PC-3 (cell line): Measurements from ENCODE around the gene DNAJB2. TPM values are rescaled to one million over a fixed set of nuclear protein-coding genes. Genes with fewer than 3 reads are reported as not detected.

Experiments
- ATAC-seq: fragments of 200-7000 bp; cut with Tn5 transposase; 2 replicates; pipeline ENCODE4 v1.9.1; 2020; ENCODE audit warnings: mild to moderate bottlenecking, moderate library complexity
- BruUV-seq: library from RNA; stranded (reverse); fragments of 400-500 nt; replicated peaks from 2 replicates; lab custom pipeline; 2021; lab: Mats Ljungman, UMichigan
- CTCF ChIA-PET: fragments of 300-600 bp; sonication (Branson Sonifier 250); formaldehyde crosslinking; loops from one replicate; lab custom pipeline; 2022; ENCODE audit warnings: antibody characterized with exemption; lab: Charles Lee
- POLR2A ChIA-PET: fragments of 300-600 bp; sonication (Branson Sonifier 250); formaldehyde crosslinking; loops from one replicate; lab custom pipeline; 2022; ENCODE audit warnings: antibody characterized with exemption; ENCODE audit not compliant: unreplicated experiment; lab: Charles Lee
- DNase-seq: peaks from one replicate; pipeline ENCODE4 v3.0.0-alpha.2; 2015
- H2AFZ ChIP-seq: fragments of 300-600 bp; sonication (generic); 2 replicates; pipeline ENCODE4 v1.6.0; 2016; ENCODE audit warnings: antibody characterized with exemption, low read length
- H3F3A ChIP-seq: fragments of 300-600 bp; sonication (generic); one replicate; pipeline ENCODE4 v1.6.0; 2017; ENCODE audit warnings: antibody characterized with exemption, low read length, control low read depth, mild to moderate bottlenecking; ENCODE audit not compliant: unreplicated experiment
- H3K27ac ChIP-seq: fragments of 300-600 bp; sonication (generic); 2 replicates; pipeline ENCODE4 v1.5.1; 2016; ENCODE audit warnings: mild to moderate bottlenecking, low read length
- H3K27me3 ChIP-seq: fragments of 300-600 bp; sonication (generic); 2 replicates; pipeline ENCODE4 v1.6.1; 2016; ENCODE audit warnings: low read length, mixed read lengths
- H3K36me3 ChIP-seq: fragments of 300-600 bp; sonication (generic); 2 replicates; pipeline ENCODE4 v1.6.1; 2016; ENCODE audit warnings: low read depth, mixed run types, low read length, mixed read lengths
- H3K4me1 ChIP-seq: fragments of 300-600 bp; sonication (generic); 2 replicates; pipeline ENCODE4 v1.5.1; 2016; ENCODE audit warnings: low read length; ENCODE audit not compliant: insufficient read depth
- H3K4me2 ChIP-seq: fragments of 300-600 bp; sonication (generic); 2 replicates; pipeline ENCODE4 v1.6.0; 2016; ENCODE audit warnings: low read length
- H3K4me3 ChIP-seq: fragments of 300-600 bp; sonication (generic); 2 replicates; pipeline ENCODE4 v1.5.1; 2016; ENCODE audit warnings: mild to moderate bottlenecking, low read length, mixed read lengths
- H3K79me2 ChIP-seq: fragments of 300-600 bp; sonication (generic); 2 replicates; pipeline ENCODE4 v1.6.1; 2017; ENCODE audit warnings: low read length, mixed read lengths
- H3K9ac ChIP-seq: fragments of 300-600 bp; sonication (generic); 2 replicates; pipeline ENCODE4 v1.6.0; 2016; ENCODE audit warnings: mild to moderate bottlenecking, low read length
- H3K9me2 ChIP-seq: fragments of 300-600 bp; sonication (generic); replicated peaks from 2 replicates; pipeline ENCODE4 v1.6.1; 2016; ENCODE audit warnings: mixed run types, low read length, mixed read lengths
- H3K9me3 ChIP-seq: fragments of 300-600 bp; sonication (generic); 2 replicates; pipeline ENCODE4 v1.6.1; 2016; ENCODE audit warnings: low read length, mixed read lengths
- H4K20me1 ChIP-seq: fragments of 300-600 bp; sonication (generic); 2 replicates; pipeline ENCODE4 v1.6.1; 2016; ENCODE audit warnings: low read length, mixed read lengths
- CTCF ChIP-seq: fragments of 300-600 bp; sonication (generic); conservative IDR thresholded peaks from 2 replicates; pipeline ENCODE4 v1.5.1; 2017; ENCODE audit warnings: antibody characterized with exemption, low read depth, mild to moderate bottlenecking, low read length
- EZH2 ChIP-seq: fragments of 300-600 bp; sonication (generic); IDR thresholded peaks from one replicate; pipeline ENCODE4 v1.6.1; 2017; ENCODE audit warnings: antibody characterized with exemption, mild to moderate bottlenecking, low read length; ENCODE audit not compliant: unreplicated experiment
- EZH2phosphoT487 ChIP-seq: fragments of 300-600 bp; sonication (generic); IDR thresholded peaks from 2 replicates; pipeline ENCODE4 v1.6.1; 2018; ENCODE audit warnings: mild to moderate bottlenecking, antibody characterized with exemption, low read length, borderline replicate concordance
- intact Hi-C: fragments of 100-400 bp; cut with micrococcal nuclease; formaldehyde crosslinking; loops from 2 replicates; pipeline ENCODE4 v1.9.0; 2023
- total RNA-seq: library from RNA; depleted of rRNA; stranded (reverse); fragments of >200 nt; gene quantifications from 2 replicates; pipeline ENCODE4 v1.2.3, GENCODE V29; 2014

Gene DNAJB2
- total RNA-seq, 1 experiment from 2014 or later = 62.3 TPM

- intact Hi-C loops = loop anchor here (1.0 to 2.0 kb wide), 2 partner anchors 14 to 45 kb away; partner anchors contain the start of gene DNAJB2
- Histone ChIP-seq H3K4me3 (peak overlapping the region; percentile 72; the same call in 1 of the 2 replicates), H3K9ac (no peak overlapping the region), H3K4me1 (peaks cover 23% of the 10 kb centered on the region), H3K79me2 (no peaks in the 10 kb centered on the region), H3K36me3 (no peaks in the 10 kb centered on the region), H3K27me3 (no peaks in the 10 kb centered on the region), H2AFZ (peak overlapping the region; percentile 96; the same call in 1 of the 2 replicates), H3K27ac (no peak overlapping the region), H3K9me2 (no peaks in the 10 kb centered on the region), H4K20me1 (no peaks in the 10 kb centered on the region), H3K4me2 (peak overlapping the region; percentile 91), H3F3A (no peaks in the 10 kb centered on the region), H3K9me3 (no peaks in the 10 kb centered on the region)
- TSS peak; percentile 35 for BruUV-seq
- no peak for ATAC-seq
- CTCF ChIA-PET = interaction anchor here (1.5 to 2.8 kb wide), 2 partner anchors 15 to 236 kb away, joined by 6 to 39 read pairs; partner anchors contain the start of gene DNAJB2
- no peak for TF ChIP-seq EZH2
- TF ChIP-seq EZH2phosphoT487 = no peak
- TF ChIP-seq CTCF = no peak
- POLR2A ChIA-PET = interaction anchor here (0.6 kb wide), 1 partner anchor 117 kb away, joined by 4 read pairs; the partner anchor contains the start of gene CNPPD1
- no peak for DNase-seq
Observed at GRCh38 chr2:219293736-219294231, 14.6 kb downstream of the DNAJB2 start.

DNA sequence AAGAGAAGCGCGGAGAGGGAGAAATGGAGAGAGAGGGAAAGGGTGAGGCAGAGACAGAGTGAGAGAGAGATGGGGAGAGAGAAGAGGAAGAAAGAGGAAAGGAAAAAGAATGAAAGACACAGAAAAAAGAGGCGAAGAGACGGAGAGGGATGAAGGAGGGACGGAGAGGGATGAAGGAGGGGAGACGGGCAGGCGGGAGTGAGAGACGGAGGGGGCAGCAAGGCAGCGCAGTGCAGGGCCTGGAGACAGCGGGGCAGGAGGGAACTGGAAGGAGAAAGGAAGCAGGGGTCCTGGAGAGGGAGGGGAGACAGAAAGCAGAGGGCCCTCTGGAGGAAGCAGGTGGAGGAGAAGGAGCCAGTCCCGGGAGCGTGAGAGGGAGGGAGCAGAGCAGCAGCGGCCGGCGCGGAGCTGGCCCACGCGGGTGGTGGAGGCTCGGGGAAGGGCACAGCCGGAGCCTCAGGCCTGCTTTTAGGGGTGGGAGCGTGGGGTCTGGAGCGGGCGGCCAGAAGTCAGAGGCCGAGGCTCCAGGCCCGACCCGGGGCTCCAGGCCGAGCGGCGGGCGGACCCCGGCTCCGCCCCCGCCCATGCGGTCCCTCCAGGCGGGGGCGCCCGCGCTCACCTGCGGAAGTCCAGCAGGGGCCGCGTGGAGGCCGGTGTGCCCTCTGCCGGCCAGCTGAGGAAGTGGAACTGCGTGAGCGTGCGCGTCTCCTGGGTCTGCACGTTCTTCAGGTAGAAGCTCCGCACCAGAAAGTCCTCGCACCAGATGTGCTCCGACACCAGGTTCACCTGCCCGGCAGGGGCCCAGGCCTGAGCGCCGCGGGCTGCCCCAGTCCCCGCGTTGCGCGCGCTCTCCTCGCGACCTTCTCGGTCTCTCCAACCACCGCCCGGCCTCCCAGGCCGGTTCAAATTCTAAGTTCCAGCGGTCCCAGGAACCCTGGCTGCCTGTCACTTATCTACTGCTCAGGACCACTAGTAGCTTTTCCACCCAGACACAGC is 15.5 kb downstream of the DNAJB2 start:
- Histone ChIP-seq H2AFZ (peak overlapping the region; percentile 96), H3K4me3 (peak overlapping the region; percentile 72), H3K4me1 (peaks cover 20% of the 10 kb centered on the region), H3K36me3 (no peaks in the 10 kb centered on the region), H3K4me2 (peak overlapping the region; percentile 91), H3K27ac (no peak overlapping the region), H3F3A (no peaks in the 10 kb centered on the region), H4K20me1 (no peaks in the 10 kb centered on the region), H3K27me3 (no peaks in the 10 kb centered on the region), H3K9me2 (no peaks in the 10 kb centered on the region), H3K9ac (peak overlapping the region; percentile 75), H3K79me2 (no peaks in the 10 kb centered on the region), H3K9me3 (no peaks in the 10 kb centered on the region)
- ATAC-seq = peak; percentile 81
- TF ChIP-seq CTCF (peak; percentile 95), EZH2 (no peak)
- no TSS peak for BruUV-seq
- intact Hi-C loops = loop anchor here (1.0 to 5.0 kb wide), 5 partner anchors 15 to 134 kb away; partner anchors contain the start of genes ABCB6, CNPPD1, DNAJB2 and NHEJ1
- ChIA-PET POLR2A (interaction anchor here (0.8 to 1.2 kb wide), 3 partner anchors 16 to 65 kb away, joined by 3 to 5 read pairs (median 3); partner anchors contain the start of genes ANKZF1, ATG9A, DNAJB2 and TUBA4B), CTCF (interaction anchor here (0.5 to 2.8 kb wide), 15 partner anchors 15 to 528 kb away, joined by 3 to 39 read pairs (median 6); partner anchors contain the start of genes DNAJB2, DNPEP, GLB1L and STK16)
- peak; percentile 93 for DNase-seq
